ENCODE measurements around the gene PIEZO2.

GRCh38 chr18:10707294-10707693 lies 442.1 kb downstream of the PIEZO2 start:
- TF ChIP-seq ZBTB1 (tag by site-specific recombination; IDR thresholded peaks at IDR 0.05) (no peak), PBX3 (CRISPR knock-in tag; IDR thresholded peaks at IDR 0.05) (no peak), ZNF274 (IDR thresholded peaks at IDR 0.05; ENCODE audit: low read length) (no peak), ZNF274 (tag by site-specific recombination; IDR thresholded peaks at IDR 0.05; ENCODE audit: borderline replicate concordance) (no peak), CTCF (tag by site-specific recombination; IDR thresholded peaks at IDR 0.05) (no peak), ZNF830 (tag by site-specific recombination; IDR thresholded peaks at IDR 0.05; ENCODE audit: low read depth) (no peak)
